OCI-LY3 (cell line): ENCODE measurements around the gene MCRS1.
A peak's percentile ranks its signal among the peaks of the same experiment; 100 is the strongest.

Experiments used
- H2AFZ ChIP-seq: fragments of 200-600, 300-600 bp; shearing (Covaris generic); 2 replicates; pipeline ENCODE4 v1.6.0; 2014; ENCODE audit warnings: antibody characterized with exemption, low read depth, low read length
- H3K27ac ChIP-seq: fragments of 200-600, 300-600 bp; sonication (generic); 2 replicates; pipeline ENCODE4 v1.5.1; 2014; ENCODE audit warnings: mild to moderate bottlenecking, low read length, moderate library complexity, mixed read lengths
- H3K27me3 ChIP-seq: fragments of 200-600, 300-600 bp; sonication (generic); 2 replicates; pipeline ENCODE4 v1.6.1; 2014; ENCODE audit warnings: low read depth, low read length, mixed read lengths
- H3K36me3 ChIP-seq: fragments of 200-600, 300-600 bp; sonication (generic); replicated peaks from 2 replicates; pipeline ENCODE3; 2014; ENCODE audit warnings: low read depth, low read length, mixed read lengths
- H3K4me1 ChIP-seq: fragments of 300-600, 200-600 bp; sonication (generic); 2 replicates; pipeline ENCODE4 v1.6.1; 2014; ENCODE audit warnings: low read length, mixed read lengths
- H3K4me2 ChIP-seq: fragments of 200-600, 300-600 bp; sonication (generic); 2 replicates; pipeline ENCODE4 v1.6.1; 2014; ENCODE audit warnings: low read length, mixed read lengths
- H3K4me3 ChIP-seq: fragments of 300-600, 200-600 bp; sonication (generic); 2 replicates; pipeline ENCODE4 v1.5.1; 2014; ENCODE audit warnings: antibody characterized with exemption, mild to moderate bottlenecking, low read length, moderate library complexity
- H3K79me2 ChIP-seq: fragments of 300-600, 200-600 bp; shearing (Covaris generic); 2 replicates; pipeline ENCODE4 v1.6.1; 2014; ENCODE audit warnings: mild to moderate bottlenecking, low read length, mixed read lengths
- H3K9ac ChIP-seq: fragments of 300-600, 200-600 bp; shearing (Covaris generic); 2 replicates; pipeline ENCODE4 v1.6.0; 2014; ENCODE audit warnings: mild to moderate bottlenecking, low read length, moderate library complexity
- H3K9me3 ChIP-seq: fragments of 200-600, 300-600 bp; shearing (Covaris generic); 2 replicates; pipeline ENCODE4 v1.6.1; 2014; ENCODE audit warnings: low read length, mixed read lengths; ENCODE audit not compliant: insufficient read depth
- H4K20me1 ChIP-seq: fragments of 200-600, 300-600 bp; sonication (generic); 2 replicates; pipeline ENCODE4 v1.6.1; 2016; ENCODE audit warnings: low read length, mixed read lengths; ENCODE audit not compliant: insufficient read depth
- CTCF ChIP-seq: fragments of 200-600, 300-600 bp; sonication (generic); IDR thresholded peaks from 2 replicates; pipeline ENCODE4 v1.5.1; 2014; ENCODE audit warnings: antibody characterized with exemption, low read length, low read depth
- EZH2phosphoT487 ChIP-seq: fragments of 200-600 bp; shearing (Covaris generic); IDR thresholded peaks from 2 replicates; pipeline ENCODE4 v1.6.1; 2018; ENCODE audit warnings: antibody characterized with exemption, mixed run types, low read depth

MCRS1 gene

GRCh38 chr12:49554266-49554665, 13.7 kb downstream of the MCRS1 start:
- H3K27ac ChIP-seq: no peak overlapping the region
- no peaks in the 10 kb centered on the region for H3K27me3 ChIP-seq
- no peaks in the 10 kb centered on the region for H4K20me1 ChIP-seq
- no peak overlapping the region for H3K9ac ChIP-seq
- TF ChIP-seq EZH2phosphoT487 (no peak), CTCF (no peak)
- no peaks in the 10 kb centered on the region for H3K9me3 ChIP-seq
- no peaks in the 10 kb centered on the region for H3K79me2 ChIP-seq
- no peak overlapping the region for H2AFZ ChIP-seq
- no peaks in the 10 kb centered on the region for H3K4me1 ChIP-seq
- peaks cover 5% of the 10 kb centered on the region for H3K36me3 ChIP-seq
- H3K4me2 ChIP-seq: no peak overlapping the region
- no peak overlapping the region for H3K4me3 ChIP-seq

- no peak overlapping the region for H3K4me2 ChIP-seq
- H3K27ac ChIP-seq: no peak overlapping the region
Observed at GRCh38 chr12:49553512-49554088, 14.3 kb downstream of the MCRS1 start.

DNA sequence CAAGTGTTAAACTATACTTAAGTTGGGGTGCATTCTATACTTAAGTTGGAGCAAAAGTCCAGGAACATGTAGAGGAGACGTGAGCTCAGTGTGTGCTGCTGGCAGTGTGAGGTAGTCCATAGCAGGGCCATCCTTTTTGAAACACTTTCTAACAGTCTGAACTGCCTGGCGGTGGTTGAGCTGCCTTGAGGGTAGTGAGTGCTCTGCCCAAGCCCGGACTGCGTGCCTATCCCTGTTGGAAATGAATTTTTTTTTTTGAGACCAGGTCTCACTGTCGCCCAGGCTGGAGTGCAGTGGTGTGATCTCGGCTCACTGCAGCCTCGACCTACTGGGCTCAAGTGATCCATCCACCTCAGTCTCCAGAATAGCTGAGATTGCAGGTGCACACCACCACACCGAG, 15.0 kb downstream of the MCRS1 start:
- no peak overlapping the region for H3K9ac ChIP-seq
- H3K36me3 ChIP-seq: no peaks in the 10 kb centered on the region
- H4K20me1 ChIP-seq: no peaks in the 10 kb centered on the region
- no peak overlapping the region for H3K4me3 ChIP-seq
- no peak overlapping the region for H2AFZ ChIP-seq
- TF ChIP-seq EZH2phosphoT487 (no peak), CTCF (no peak)
- H3K27me3 ChIP-seq: no peaks in the 10 kb centered on the region
- H3K79me2 ChIP-seq: no peaks in the 10 kb centered on the region
- no peak overlapping the region for H3K4me2 ChIP-seq
- H3K9me3 ChIP-seq: no peaks in the 10 kb centered on the region
- no peak overlapping the region for H3K27ac ChIP-seq
- H3K4me1 ChIP-seq: no peaks in the 10 kb centered on the region

More at GRCh38 chr12:49553512-49554088, 14.3 kb downstream of the MCRS1 start:
- Histone ChIP-seq H3K9ac (no peak overlapping the region), H3K36me3 (peaks cover 2% of the 10 kb centered on the region), H3K9me3 (no peaks in the 10 kb centered on the region), H3K4me1 (no peaks in the 10 kb centered on the region), H2AFZ (no peak overlapping the region), H4K20me1 (no peaks in the 10 kb centered on the region), H3K27me3 (no peaks in the 10 kb centered on the region), H3K4me3 (no peak overlapping the region), H3K79me2 (no peaks in the 10 kb centered on the region)
- TF ChIP-seq CTCF (peak; percentile 78), EZH2phosphoT487 (no peak)

GRCh38 chr12:49552425-49552824, 15.5 kb downstream of the MCRS1 start:
- no peaks in the 10 kb centered on the region for H3K36me3 ChIP-seq
- no peaks in the 10 kb centered on the region for H3K27me3 ChIP-seq
- no peak overlapping the region for H3K4me2 ChIP-seq
- H3K4me3 ChIP-seq: no peak overlapping the region
- H4K20me1 ChIP-seq: no peaks in the 10 kb centered on the region
- no peak overlapping the region for H3K9ac ChIP-seq
- no peaks in the 10 kb centered on the region for H3K79me2 ChIP-seq
- H3K9me3 ChIP-seq: no peaks in the 10 kb centered on the region
- TF ChIP-seq EZH2phosphoT487: no peak
- no peak for TF ChIP-seq CTCF
- no peak overlapping the region for H2AFZ ChIP-seq
- H3K27ac ChIP-seq: no peak overlapping the region
- H3K4me1 ChIP-seq: no peaks in the 10 kb centered on the region
